Type B pancreatic cell (in vitro differentiated cells): ENCODE measurements around the gene SLC38A2. TPM values are rescaled to one million over a fixed set of nuclear protein-coding genes. Genes with fewer than 3 reads are reported as not detected.

Source experiments
- DNase-seq: peaks from one replicate; pipeline ENCODE4 v3.0.0; 2021; ENCODE audit warnings: mixed read lengths; ENCODE audit not compliant: unreplicated experiment; ENCODE audit errors: extremely low spot score
- H3K27ac Mint-ChIP-seq: 2 replicates; pipeline ENCODE4 v1.8.0; 2021; ENCODE audit warnings: mild to moderate bottlenecking, mixed read lengths
- H3K27me3 Mint-ChIP-seq: 2 replicates; pipeline ENCODE4 v1.8.0; 2021; ENCODE audit warnings: mixed read lengths
- H3K36me3 Mint-ChIP-seq: 2 replicates; pipeline ENCODE4 v1.8.0; 2021; ENCODE audit warnings: mixed read lengths
- H3K4me1 Mint-ChIP-seq: one replicate; pipeline ENCODE4 v1.8.0; 2021; ENCODE audit warnings: mixed read lengths; ENCODE audit not compliant: unreplicated experiment
- H3K4me3 Mint-ChIP-seq: 2 replicates; pipeline ENCODE4 v1.8.0; 2021; ENCODE audit warnings: mild to moderate bottlenecking, mixed read lengths
- H3K9me3 Mint-ChIP-seq: 2 replicates; pipeline ENCODE4 v1.8.0; 2021; ENCODE audit warnings: mixed read lengths
- CTCF ChIP-seq: fragments of 200-600 bp; sonication (generic); conservative IDR thresholded peaks from 2 replicates; pipeline ENCODE4 v1.5.0; 2021; ENCODE audit warnings: antibody characterized with exemption, mild to moderate bottlenecking
- total RNA-seq: library from RNA; stranded (reverse); gene quantifications from 2 replicates; pipeline ENCODE4 v1.2.1, GENCODE V29; 2021; ENCODE audit warnings: low replicate concordance

Gene SLC38A2
- total RNA-seq, 1 donor from 2014 or later = 204 TPM

- no peaks in the 10 kb centered on the region for H3K27me3 Mint-ChIP-seq
- H3K27ac Mint-ChIP-seq = peak overlapping the region; percentile 99
- DNase-seq = peak; percentile 78
- TF ChIP-seq CTCF = peak; percentile 29
- H3K4me1 Mint-ChIP-seq = peaks cover 28% of the 10 kb centered on the region
- H3K4me3 Mint-ChIP-seq = peak overlapping the region; percentile 97
- H3K9me3 Mint-ChIP-seq = no peaks in the 10 kb centered on the region
- H3K36me3 Mint-ChIP-seq = peaks cover 23% of the 10 kb centered on the region
These were observed 1.0 kb upstream of the SLC38A2 start for GRCh38 chr12:46373301-46374296.

GRCh38 chr12:46371718-46372543, 642 bp downstream of the SLC38A2 start:
- Mint-ChIP-seq H3K4me1 (peaks cover 42% of the 10 kb centered on the region), H3K36me3 (peaks cover 37% of the 10 kb centered on the region), H3K9me3 (no peaks in the 10 kb centered on the region), H3K4me3 (peak overlapping the region; percentile 97), H3K27ac (peak overlapping the region; percentile 99), H3K27me3 (no peaks in the 10 kb centered on the region)
- TF ChIP-seq CTCF = no peak
- peak; percentile 83 for DNase-seq

- DNase-seq = peak; percentile 94
- peaks cover 40% of the 10 kb centered on the region for H3K36me3 Mint-ChIP-seq
- peaks cover 44% of the 10 kb centered on the region for H3K4me1 Mint-ChIP-seq
- H3K9me3 Mint-ChIP-seq = no peaks in the 10 kb centered on the region
- H3K4me3 Mint-ChIP-seq = peak overlapping the region; percentile 97
- no peak for TF ChIP-seq CTCF
- no peaks in the 10 kb centered on the region for H3K27me3 Mint-ChIP-seq
- H3K27ac Mint-ChIP-seq = peak overlapping the region; percentile 99
These were observed 1.5 kb downstream of the SLC38A2 start for GRCh38 chr12:46370792-46371717.

GRCh38 chr12:46370380-46370734, 2.2 kb downstream of the SLC38A2 start:
- peaks cover 44% of the 10 kb centered on the region for H3K36me3 Mint-ChIP-seq
- H3K4me3 Mint-ChIP-seq = peak overlapping the region; percentile 97
- peaks cover 44% of the 10 kb centered on the region for H3K4me1 Mint-ChIP-seq
- no peak for DNase-seq
- no peak for TF ChIP-seq CTCF
- H3K9me3 Mint-ChIP-seq = no peaks in the 10 kb centered on the region
- peak overlapping the region; percentile 99 for H3K27ac Mint-ChIP-seq
- no peaks in the 10 kb centered on the region for H3K27me3 Mint-ChIP-seq
